ENCODE measurements around the gene TBC1D20. TPM values are rescaled to one million over a fixed set of nuclear protein-coding genes. Genes with fewer than 3 reads are reported as not detected.

Gene TBC1D20
- total RNA-seq, 1 donor from 2014 or later, result 35.8 TPM

GRCh38 chr20:420721-421574, 41.4 kb downstream of the TBC1D20 start:
- H3K36me3 ChIP-seq (ENCODE audit: control insufficient read depth, insufficient read depth, low read length), result peaks cover 49% of the 10 kb centered on the region
- DNase-seq (ENCODE audit: low read depth) (no peak), FAIRE-seq (no peak)
- H3K4me3 ChIP-seq (ENCODE audit: low read depth, low read length), result no peak overlapping the region
- no peaks in the 10 kb centered on the region for H3K27me3 ChIP-seq (ENCODE audit: control insufficient read depth, insufficient read depth, low read length)
- TF ChIP-seq CTCF (IDR thresholded peaks at IDR 0.05; ENCODE audit: insufficient read depth, low read length, severe bottlenecking), result no peak

- FAIRE-seq, result no peak
- Histone ChIP-seq H3K27me3 (ENCODE audit: control insufficient read depth, insufficient read depth, low read length) (no peaks in the 10 kb centered on the region), H3K36me3 (ENCODE audit: control insufficient read depth, insufficient read depth, low read length) (peaks cover 49% of the 10 kb centered on the region), H3K4me3 (ENCODE audit: low read depth, low read length) (no peak overlapping the region)
- TF ChIP-seq CTCF (IDR thresholded peaks at IDR 0.05; ENCODE audit: insufficient read depth, low read length, severe bottlenecking), result no peak
- no peak for DNase-seq (ENCODE audit: low read depth)
Measured at GRCh38 chr20:420166-420620, 42.1 kb downstream of the TBC1D20 start.

- no peak for FAIRE-seq
- DNase-seq (ENCODE audit: low read depth), result no peak
- H3K36me3 ChIP-seq (ENCODE audit: control insufficient read depth, insufficient read depth, low read length), result peaks cover 51% of the 10 kb centered on the region
Measured at GRCh38 chr20:419556-420165, 42.7 kb downstream of the TBC1D20 start.

GRCh38 chr20:418858-419365, 43.4 kb downstream of the TBC1D20 start:
- FAIRE-seq (no peak), DNase-seq (ENCODE audit: low read depth) (no peak)
- no peaks in the 10 kb centered on the region for H3K27me3 ChIP-seq (ENCODE audit: control insufficient read depth, insufficient read depth, low read length)
- H3K4me3 ChIP-seq (ENCODE audit: low read depth, low read length), result no peak overlapping the region
- no peak for TF ChIP-seq CTCF (IDR thresholded peaks at IDR 0.05; ENCODE audit: insufficient read depth, low read length, severe bottlenecking)
- H3K36me3 ChIP-seq (ENCODE audit: control insufficient read depth, insufficient read depth, low read length), result peaks cover 52% of the 10 kb centered on the region

More at GRCh38 chr20:419556-420165, 42.7 kb downstream of the TBC1D20 start:
- no peak overlapping the region for H3K4me3 ChIP-seq (ENCODE audit: low read depth, low read length)
- no peaks in the 10 kb centered on the region for H3K27me3 ChIP-seq (ENCODE audit: control insufficient read depth, insufficient read depth, low read length)
- TF ChIP-seq CTCF (IDR thresholded peaks at IDR 0.05; ENCODE audit: insufficient read depth, low read length, severe bottlenecking), result no peak

GRCh38 chr20:417801-418342, 44.5 kb downstream of the TBC1D20 start:
- FAIRE-seq, result no peak
- Histone ChIP-seq H3K4me3 (ENCODE audit: low read depth, low read length) (no peak overlapping the region), H3K36me3 (ENCODE audit: control insufficient read depth, insufficient read depth, low read length) (peaks cover 47% of the 10 kb centered on the region), H3K27me3 (ENCODE audit: control insufficient read depth, insufficient read depth, low read length) (no peaks in the 10 kb centered on the region)
- DNase-seq (ENCODE audit: low read depth), result no peak
- TF ChIP-seq CTCF (IDR thresholded peaks at IDR 0.05; ENCODE audit: insufficient read depth, low read length, severe bottlenecking), result no peak
